ENCODE data around the gene RECQL5.

GRCh38 chr17:75619506-75620431 is 47.2 kb downstream of the RECQL5 start:
- TF ChIP-seq ZNF274 (IDR thresholded peaks at IDR 0.05; ENCODE audit: low read depth, low read length) (no peak), YY1 (IDR thresholded peaks at IDR 0.05; ENCODE audit: insufficient read depth, insufficient read length) (no peak), SUZ12 (IDR thresholded peaks at IDR 0.05; ENCODE audit: extremely low read depth, insufficient read depth, insufficient read length) (no peak)

Data from NT2/D1 (cell line).